Stomach (tissue), 4 donors: ENCODE measurements around the gene P4HB.

Experiments
- CTCF ChIP-seq, 7 experiments: fragments of 450-650 bp in 4 of 7; fragments of 200-600 bp in 3 of 7; sonication (generic) in 3 of 7; IDR thresholded peaks; one replicate each; pipeline ENCODE4 v1.5.1; 2016 to 2019; ENCODE audit warnings: antibody characterized with exemption in 7 of 7, control low read depth in 2 of 7, mild to moderate bottlenecking in 1 of 7
- EP300 ChIP-seq: sonication (generic); formaldehyde crosslinking; IDR thresholded peaks from one replicate; pipeline ENCODE4 v1.6.1; 2017; ENCODE audit warnings: antibody characterized with exemption
- POLR2A ChIP-seq, 4 donors: fragments of 450-650 bp; IDR thresholded peaks; one replicate each; pipeline ENCODE4 v1.6.1; 2016; ENCODE audit warnings: antibody characterized with exemption in 4 of 4, control low read depth in 2 of 4, mild to moderate bottlenecking in 1 of 4, moderate library complexity in 1 of 4
- POLR2AphosphoS5 ChIP-seq, 3 donors: sonication (generic); formaldehyde crosslinking; IDR thresholded peaks; one replicate each; pipeline ENCODE4 v1.6.1; 2016; ENCODE audit warnings: antibody characterized with exemption in 3 of 3

GRCh38 chr17:81819708-81820107 is 40.6 kb downstream of the P4HB start:
- TF ChIP-seq CTCF (IDR thresholded peaks at IDR 0.05) (no peak), POLR2AphosphoS5 (IDR thresholded peaks at IDR 0.05) (no peak), POLR2A (IDR thresholded peaks at IDR 0.05) (no peak), EP300 (no peak)
